GM19438 (cell line): Measurements from ENCODE around the gene CCDC197.

Source experiments
- ATAC-seq: cut with Tn5 transposase; IDR thresholded peaks from one replicate; pipeline ENCODE4 v1.9.1; 2021; ENCODE audit warnings: low read depth; ENCODE audit not compliant: unreplicated experiment

CCDC197 gene

GRCh38 chr14:94021416-94022157 is 24.5 kb downstream of the CCDC197 start:
- no peak for ATAC-seq

GRCh38 chr14:94022532-94023411 is 25.7 kb downstream of the CCDC197 start:
- ATAC-seq, result no peak

- ATAC-seq, result no peak
These were observed 27.4 kb downstream of the CCDC197 start for GRCh38 chr14:94024549-94024948.

- ATAC-seq, result no peak
These were observed 28.6 kb downstream of the CCDC197 start for GRCh38 chr14:94025720-94026119.

GRCh38 chr14:94026173-94026888 is 29.2 kb downstream of the CCDC197 start, which contains the start of gene OTUB2:
OTUB2 (plus strand) TSS chr14:94026340; CDS start chr14:94026538, 198 bp downstream.
- peak; percentile 99 for ATAC-seq

- ATAC-seq, result no peak
These were observed 29.9 kb downstream of the CCDC197 start for GRCh38 chr14:94026889-94027469.

- ATAC-seq, result no peak
These were observed 30.7 kb downstream of the CCDC197 start for GRCh38 chr14:94027566-94028449.

- ATAC-seq, result no peak
These were observed 31.3 kb downstream of the CCDC197 start for GRCh38 chr14:94028450-94028826.

- ATAC-seq, result no peak
These were observed 32.2 kb downstream of the CCDC197 start for GRCh38 chr14:94029265-94029664.

GRCh38 chr14:94029671-94030203 is 32.6 kb downstream of the CCDC197 start:
- no peak for ATAC-seq

GRCh38 chr14:94030571-94030970 is 33.5 kb downstream of the CCDC197 start:
- no peak for ATAC-seq

GRCh38 chr14:94031161-94031882 is 34.2 kb downstream of the CCDC197 start:
- ATAC-seq, result no peak

- ATAC-seq, result no peak
These were observed 34.8 kb downstream of the CCDC197 start for GRCh38 chr14:94031883-94032279.

GRCh38 chr14:94034886-94035285 is 37.8 kb downstream of the CCDC197 start:
- ATAC-seq, result no peak

- peak; percentile 90 for ATAC-seq
These were observed 39.4 kb downstream of the CCDC197 start for GRCh38 chr14:94036313-94037167.

GRCh38 chr14:94037954-94038353 is 40.9 kb downstream of the CCDC197 start:
- no peak for ATAC-seq

- no peak for ATAC-seq
These were observed 41.4 kb downstream of the CCDC197 start for GRCh38 chr14:94038510-94038909.
